Transverse colon (tissue), 4 donors: ENCODE data around the gene THSD7A. TPM values are rescaled to one million over a fixed set of nuclear protein-coding genes. Genes with fewer than 3 reads are reported as not detected.

Experiments used
- DNase-seq: peaks from one replicate; pipeline ENCODE4 v3.0.0-alpha.2; 2019
- H3K27ac ChIP-seq, 4 donors: fragments of 200-600 bp; sonication (generic); 2 replicates each; pipeline ENCODE4 v1.5.1; 2016 to 2018; ENCODE audit warnings: inconsistent platforms in 4 of 4
- H3K27me3 ChIP-seq: fragments of 200-600 bp; sonication (generic); 2 replicates; pipeline ENCODE4 v1.5.1; 2017; ENCODE audit warnings: inconsistent platforms
- H3K36me3 ChIP-seq, 4 donors: fragments of 200-600 bp; sonication (generic); 2 replicates each; pipeline ENCODE4 v1.5.1; 2017 to 2019; ENCODE audit warnings: inconsistent platforms in 4 of 4
- H3K4me1 ChIP-seq, 4 donors: fragments of 200-600 bp; sonication (generic); 2 replicates each; pipeline ENCODE4 v1.5.1; 2017 to 2020; ENCODE audit warnings: inconsistent platforms in 4 of 4
- H3K4me3 ChIP-seq, 4 donors: fragments of 200-600 bp; sonication (generic); 1 replicate in 1 of 4; 2 replicates in 3 of 4; pipeline versions ENCODE4 v1.5.1 to v1.6.1; 2017 to 2019; ENCODE audit warnings: inconsistent platforms in 4 of 4
- H3K9me3 ChIP-seq, 2 donors: fragments of 200-600 bp; sonication (generic); 2 replicates each; pipeline ENCODE4 v1.5.1; 2017 to 2019; ENCODE audit warnings: inconsistent platforms in 2 of 2
- EP300 ChIP-seq: sonication (generic); formaldehyde crosslinking; IDR thresholded peaks from one replicate; pipeline ENCODE4 v1.6.1; 2017; ENCODE audit warnings: antibody characterized with exemption, low read depth
- POLR2A ChIP-seq: fragments of 450-650 bp; IDR thresholded peaks from one replicate; pipeline ENCODE4 v1.6.1; 2016; ENCODE audit warnings: antibody characterized with exemption, mild to moderate bottlenecking, moderate library complexity
- POLR2AphosphoS5 ChIP-seq, 3 donors: sonication (generic); formaldehyde crosslinking; IDR thresholded peaks; one replicate each; pipeline ENCODE4 v1.6.1; 2016; ENCODE audit warnings: antibody characterized with exemption in 3 of 3
- WGBS, 2 donors: methylation state at CpG; one replicate each; pipeline ENCODE4 v1.1.5; 2018; ENCODE audit warnings: low coverage in 1 of 2; 5-methylcytosine and 5-hydroxymethylcytosine counted together
- in situ Hi-C, 4 donors: fragments of 200-750 bp; cut with MboI; loops; one replicate each; pipeline versions ENCODE4 v1.15.0 to v1.15.1; 2017; ENCODE audit warnings: low sequenced_read_pairs in 3 of 4, low pct_ligation_motif_present in 1 of 4, low pct_unique_long_range_greater_than_20kb in 1 of 4
- intact Hi-C: fragments of 100-400 bp; cut with DNase I; formaldehyde crosslinking; loops from one replicate; pipeline ENCODE4 v1.15.1; 2023; ENCODE audit warnings: low total_unique reads
- total RNA-seq, 4 donors: library from RNA; depleted of rRNA; stranded (reverse); fragments of >200 nt; gene quantifications; one replicate each; pipeline ENCODE4 v1.1.0, GENCODE V29; 2016
- TF ChIP-seq, protein P1 (sequence below), 5 experiments: fragments of 200-600 bp in 3 of 5; fragments of 450-650 bp in 2 of 5; sonication (generic) in 3 of 5; IDR thresholded peaks; 1 replicate in 2 of 5; 2 replicates in 3 of 5; pipeline ENCODE4 v1.5.1; 2016 to 2017; ENCODE audit warnings: antibody characterized with exemption in 5 of 5, inconsistent platforms in 3 of 5, mild to moderate bottlenecking in 2 of 5, moderate library complexity in 1 of 5

The THSD7A gene
- total RNA-seq, 4 donors from 2014 or later = 1.9 to 18.9 (median 2.0) TPM

DNA sequence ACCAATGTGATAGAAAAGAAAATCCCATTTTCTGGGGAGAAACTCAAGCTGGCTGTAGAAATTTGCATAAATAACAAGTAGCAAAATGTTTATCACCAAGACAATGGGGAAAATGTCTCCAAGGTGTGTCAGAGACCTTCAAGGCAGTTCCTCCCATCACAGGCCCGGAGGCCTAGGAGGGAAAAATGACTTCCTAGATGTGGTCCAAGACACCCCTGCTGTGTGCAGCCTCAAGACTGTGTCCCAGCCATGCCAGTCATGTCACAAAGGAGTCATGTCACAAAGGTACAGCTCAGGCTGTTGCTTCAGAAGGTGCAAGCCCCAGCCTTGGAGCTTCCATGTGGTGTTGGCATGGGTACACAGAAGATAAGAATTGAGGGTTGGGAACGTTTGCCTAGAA is 33.7 kb upstream of the THSD7A start:
- Histone ChIP-seq H3K4me1 (no peaks in the 10 kb centered on the region), H3K4me3 (no peak overlapping the region), H3K36me3 (no peaks in the 10 kb centered on the region), H3K27me3 (no peaks in the 10 kb centered on the region), H3K9me3 (no peaks in the 10 kb centered on the region), H3K27ac (no peak overlapping the region)
- in situ Hi-C loops (no loop called here), intact Hi-C loops (no loop called here)
- no peak for DNase-seq
- TF ChIP-seq, protein P1, sequence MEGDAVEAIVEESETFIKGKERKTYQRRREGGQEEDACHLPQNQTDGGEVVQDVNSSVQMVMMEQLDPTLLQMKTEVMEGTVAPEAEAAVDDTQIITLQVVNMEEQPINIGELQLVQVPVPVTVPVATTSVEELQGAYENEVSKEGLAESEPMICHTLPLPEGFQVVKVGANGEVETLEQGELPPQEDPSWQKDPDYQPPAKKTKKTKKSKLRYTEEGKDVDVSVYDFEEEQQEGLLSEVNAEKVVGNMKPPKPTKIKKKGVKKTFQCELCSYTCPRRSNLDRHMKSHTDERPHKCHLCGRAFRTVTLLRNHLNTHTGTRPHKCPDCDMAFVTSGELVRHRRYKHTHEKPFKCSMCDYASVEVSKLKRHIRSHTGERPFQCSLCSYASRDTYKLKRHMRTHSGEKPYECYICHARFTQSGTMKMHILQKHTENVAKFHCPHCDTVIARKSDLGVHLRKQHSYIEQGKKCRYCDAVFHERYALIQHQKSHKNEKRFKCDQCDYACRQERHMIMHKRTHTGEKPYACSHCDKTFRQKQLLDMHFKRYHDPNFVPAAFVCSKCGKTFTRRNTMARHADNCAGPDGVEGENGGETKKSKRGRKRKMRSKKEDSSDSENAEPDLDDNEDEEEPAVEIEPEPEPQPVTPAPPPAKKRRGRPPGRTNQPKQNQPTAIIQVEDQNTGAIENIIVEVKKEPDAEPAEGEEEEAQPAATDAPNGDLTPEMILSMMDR (IDR thresholded peaks at IDR 0.05) = no peak
- TF ChIP-seq POLR2AphosphoS5 (IDR thresholded peaks at IDR 0.05) (no peak), EP300 (no peak), POLR2A (no peak)
- WGBS, 2 donors = 66% methylated on average over 2 of the region's 2 CpGs; no CpG with 5 or more reads in 1 of the 2 donors

DNA sequence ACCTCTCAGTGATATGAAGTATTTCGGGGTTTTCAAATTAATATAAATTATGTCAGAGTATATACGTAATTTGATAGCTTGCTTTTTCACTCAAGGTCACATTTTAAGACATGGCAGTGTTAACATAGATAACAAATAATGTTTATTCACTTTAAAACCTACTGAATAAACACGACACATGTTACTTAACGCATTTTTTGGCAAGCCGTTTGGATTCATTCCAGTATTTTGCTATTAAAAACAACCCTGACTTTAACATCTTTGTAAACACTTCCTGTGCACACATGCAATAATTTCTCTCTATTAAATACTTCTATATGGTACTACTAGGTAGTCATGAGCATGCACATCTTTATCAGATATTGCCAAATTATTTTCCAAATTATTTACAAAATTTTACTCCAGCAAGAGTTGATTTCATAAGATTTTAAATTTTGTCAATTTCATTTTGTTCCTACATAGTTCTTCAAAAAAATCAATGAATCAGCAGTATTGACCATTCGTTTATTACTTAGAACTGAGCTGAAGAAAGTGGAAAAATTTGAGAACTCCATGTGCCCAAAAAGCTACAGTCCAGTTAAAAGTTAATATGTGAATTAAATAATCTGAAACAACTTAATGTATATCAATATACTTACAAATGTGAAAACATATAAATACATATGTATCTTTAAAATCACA is 26.8 kb upstream of the THSD7A start:
- intact Hi-C loops (no loop called here), in situ Hi-C loops (no loop called here)
- WGBS, 2 donors = 57 to 58% methylated on average over 6 of the region's 6 CpGs
- Histone ChIP-seq H3K27ac (no peak overlapping the region), H3K36me3 (no peaks in the 10 kb centered on the region), H3K4me3 (no peak overlapping the region), H3K27me3 (no peaks in the 10 kb centered on the region), H3K9me3 (no peaks in the 10 kb centered on the region), H3K4me1 (no peaks in the 10 kb centered on the region)
- TF ChIP-seq POLR2A (no peak), POLR2AphosphoS5 (IDR thresholded peaks at IDR 0.05) (no peak), EP300 (no peak)
- TF ChIP-seq, protein P1 (IDR thresholded peaks at IDR 0.05) = no peak
- DNase-seq = no peak

GRCh38 chr7:11858026-11858425 is 26.0 kb upstream of the THSD7A start:
- Histone ChIP-seq H3K36me3 (no peaks in the 10 kb centered on the region), H3K27ac (no peak overlapping the region), H3K9me3 (no peaks in the 10 kb centered on the region), H3K4me3 (no peak overlapping the region), H3K4me1 (no peaks in the 10 kb centered on the region), H3K27me3 (no peaks in the 10 kb centered on the region)
- intact Hi-C loops (no loop called here), in situ Hi-C loops (no loop called here)
- DNase-seq = no peak
- WGBS, 2 donors = 88 to 89% methylated on average over 2 of the region's 2 CpGs
- TF ChIP-seq, protein P1 (IDR thresholded peaks at IDR 0.05) = no peak
- TF ChIP-seq POLR2AphosphoS5 (IDR thresholded peaks at IDR 0.05) = no peak
- no peak for TF ChIP-seq EP300
- no peak for TF ChIP-seq POLR2A

- Histone ChIP-seq H3K27me3 (no peaks in the 10 kb centered on the region), H3K4me3 (no peak overlapping the region), H3K9me3 (no peaks in the 10 kb centered on the region), H3K36me3 (no peaks in the 10 kb centered on the region), H3K4me1 (no peaks in the 10 kb centered on the region), H3K27ac (no peak overlapping the region)
- TF ChIP-seq, protein P1 (IDR thresholded peaks at IDR 0.05) = no peak
- no peak for TF ChIP-seq POLR2A
- TF ChIP-seq EP300 = no peak
- TF ChIP-seq POLR2AphosphoS5 (IDR thresholded peaks at IDR 0.05) = no peak
- in situ Hi-C loops = loop anchor here in 3 of 4 donors (25.0 kb wide), 2 partner anchors 436 to 464 kb away; no protein-coding TSS in a partner anchor
- intact Hi-C loops = no loop called here
- WGBS, 2 donors = 75 to 87% methylated on average over 3 of the region's 3 CpGs
- no peak for DNase-seq
Measured at GRCh38 chr7:11848251-11848650, 16.3 kb upstream of the THSD7A start.
